Mucosa of descending colon (tissue), 3 donors: Measurements from ENCODE around the gene CNN2. TPM values are rescaled to one million over a fixed set of nuclear protein-coding genes. Genes with fewer than 3 reads are reported as not detected.
"Not testable (repeated sequence)": the region's sequence is repeated elsewhere in the genome, so short reads cannot be mapped to it uniquely, and the experiment has no call there.

Experiments used
- ATAC-seq: fragments of 200-7000 bp; cut with Tn5 transposase; one replicate; pipeline ENCODE4 v1.9.1; 2020; ENCODE audit warnings: mild to moderate bottlenecking, moderate library complexity
- DNase-seq, 3 donors: peaks; one replicate each; pipeline ENCODE4 v3.0.0-alpha.2; 2020
- H3K36me3 ChIP-seq: fragments of 200-600 bp; one replicate; pipeline ENCODE4 v1.8.0; 2021; ENCODE audit warnings: low read depth, mild to moderate bottlenecking
- H3K4me1 ChIP-seq: fragments of 200-600 bp; one replicate; pipeline ENCODE4 v1.8.0; 2021; ENCODE audit warnings: low read depth, mild to moderate bottlenecking
- H3K4me3 ChIP-seq: fragments of 200-600 bp; one replicate; pipeline ENCODE4 v1.8.0; 2021; ENCODE audit warnings: mild to moderate bottlenecking
- H3K9me3 ChIP-seq: fragments of 200-600 bp; one replicate; pipeline ENCODE4 v1.8.0; 2021; ENCODE audit warnings: mild to moderate bottlenecking
- intact Hi-C, 2 donors: fragments of 100-400 bp; cut with DNase I in 1 of 2; cut with micrococcal nuclease in 1 of 2; formaldehyde crosslinking; loops; one replicate each; pipeline versions ENCODE4 v1.11.0 to v1.11.1; 2022; cut with DNase I, micrococcal nuclease
- total RNA-seq, 3 donors: library from RNA; stranded (reverse); fragmentation: NEBNext Ultra II Directional in 2 of 3; extraction: Animal tissue kit (Norgen Biotek cat#: 25700) in 2 of 3; gene quantifications; one replicate each; pipeline versions ENCODE4 v1.2.1 to v1.2.4, GENCODE V29; 2021 to 2023
- TF ChIP-seq, protein P1 (sequence below): fragments of 200-600 bp; IDR thresholded peaks from one replicate; pipeline ENCODE4 v1.8.0; 2022; ENCODE audit warnings: antibody characterized with exemption, mild to moderate bottlenecking
- donor health status: DM: no; HTN: no; CAD: no; lungs with moderate emphysema.
- donor health status: DM: no; HTN: no; CAD: no.
- donor health status: DM: no; HTN: yes; CAD: no.

The CNN2 gene
- total RNA-seq, 3 donors from 2014 or later: 65.0 to 88.8 (median 84.7) TPM

DNA sequence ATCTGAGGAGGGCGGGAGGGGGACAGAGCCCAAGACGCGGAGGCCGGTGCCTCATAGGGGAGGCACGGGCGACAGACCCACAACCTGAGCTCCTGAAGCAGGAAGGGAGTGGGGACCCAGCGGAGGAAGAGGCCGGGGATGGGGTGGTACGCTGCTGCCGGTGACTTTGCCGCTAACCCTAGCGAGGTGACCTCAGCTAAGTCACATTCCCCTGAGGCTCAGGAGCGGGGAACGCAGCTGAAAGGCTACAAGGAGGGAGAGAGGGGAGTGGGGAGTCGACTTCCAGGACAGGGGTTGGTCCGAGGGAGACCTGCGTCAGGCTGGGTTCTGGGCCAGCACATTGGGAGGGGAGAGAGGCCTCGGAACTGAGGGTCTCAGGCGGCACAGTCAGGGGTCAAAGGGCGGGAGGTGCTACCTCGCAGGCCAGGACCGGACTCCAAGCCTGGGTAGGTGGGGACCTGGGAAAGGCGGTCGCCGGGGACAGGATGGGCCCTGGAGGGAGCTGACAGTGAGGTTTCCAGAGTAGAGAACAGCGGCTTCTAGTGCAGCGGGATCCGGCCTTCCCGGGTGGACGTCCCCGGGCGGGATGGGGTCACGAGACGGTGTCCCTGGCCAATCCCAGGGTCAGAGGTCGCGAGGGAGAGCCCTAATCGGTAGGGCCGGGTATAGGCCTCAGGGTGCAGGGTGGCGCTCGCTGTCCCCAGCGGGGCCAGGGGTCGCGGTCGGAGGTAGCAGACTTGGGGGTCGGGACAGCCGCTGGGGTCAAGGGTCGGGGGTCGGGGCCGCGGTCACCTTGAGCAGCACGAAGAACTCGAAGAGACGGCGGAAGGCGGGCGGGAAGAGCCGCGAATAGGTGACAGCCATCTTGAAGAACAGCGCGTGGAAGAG is 6.2 kb upstream of the CNN2 start:
- Histone ChIP-seq H3K9me3 (no peaks in the 10 kb centered on the region), H3K4me3 (peak overlapping the region; percentile 91), H3K4me1 (peaks cover 47% of the 10 kb centered on the region), H3K36me3 (no peaks in the 10 kb centered on the region)
- TF ChIP-seq, protein P1, sequence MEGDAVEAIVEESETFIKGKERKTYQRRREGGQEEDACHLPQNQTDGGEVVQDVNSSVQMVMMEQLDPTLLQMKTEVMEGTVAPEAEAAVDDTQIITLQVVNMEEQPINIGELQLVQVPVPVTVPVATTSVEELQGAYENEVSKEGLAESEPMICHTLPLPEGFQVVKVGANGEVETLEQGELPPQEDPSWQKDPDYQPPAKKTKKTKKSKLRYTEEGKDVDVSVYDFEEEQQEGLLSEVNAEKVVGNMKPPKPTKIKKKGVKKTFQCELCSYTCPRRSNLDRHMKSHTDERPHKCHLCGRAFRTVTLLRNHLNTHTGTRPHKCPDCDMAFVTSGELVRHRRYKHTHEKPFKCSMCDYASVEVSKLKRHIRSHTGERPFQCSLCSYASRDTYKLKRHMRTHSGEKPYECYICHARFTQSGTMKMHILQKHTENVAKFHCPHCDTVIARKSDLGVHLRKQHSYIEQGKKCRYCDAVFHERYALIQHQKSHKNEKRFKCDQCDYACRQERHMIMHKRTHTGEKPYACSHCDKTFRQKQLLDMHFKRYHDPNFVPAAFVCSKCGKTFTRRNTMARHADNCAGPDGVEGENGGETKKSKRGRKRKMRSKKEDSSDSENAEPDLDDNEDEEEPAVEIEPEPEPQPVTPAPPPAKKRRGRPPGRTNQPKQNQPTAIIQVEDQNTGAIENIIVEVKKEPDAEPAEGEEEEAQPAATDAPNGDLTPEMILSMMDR: no peak
- DNase-seq (peak; percentile 57 to 84 (median 71)), ATAC-seq (no peak)
- intact Hi-C loops: no loop called here

DNA sequence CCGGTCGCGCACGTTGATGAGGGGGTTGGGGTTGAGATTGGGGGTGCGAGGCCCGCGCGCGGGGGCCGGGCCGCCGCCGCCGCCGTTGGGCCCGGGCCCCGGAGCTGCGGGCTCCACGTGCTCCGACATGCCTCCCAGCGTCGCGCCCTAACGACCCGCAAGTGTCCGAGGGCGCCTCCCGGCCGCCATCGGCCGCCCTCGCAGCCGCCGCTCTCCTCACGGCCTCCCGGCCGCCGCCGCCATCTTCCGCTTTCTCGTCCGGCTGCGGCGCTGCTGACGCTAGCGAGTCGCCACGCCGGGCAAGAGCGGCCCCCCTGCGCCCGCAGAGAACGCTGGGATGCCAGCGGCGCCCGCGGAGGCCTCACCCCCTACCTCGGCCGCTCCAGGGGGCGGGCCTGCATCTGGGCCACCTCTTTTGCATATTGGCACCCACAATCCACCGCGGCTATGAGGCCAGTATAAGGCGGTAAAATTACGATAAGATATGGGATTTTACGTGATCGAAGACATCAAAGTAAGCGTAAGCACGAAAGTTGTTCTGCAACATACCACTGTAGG is 5.5 kb upstream of the CNN2 start, which contains the start of gene TMEM259:
TSS of gene TMEM259 (minus strand) at position 256 of the 558 bp plus-strand sequence. CDS start at position 129, 127 bp downstream.
- intact Hi-C loops: no loop called here
- H3K36me3 ChIP-seq: no peaks in the 10 kb centered on the region
- H3K4me1 ChIP-seq: peaks cover 47% of the 10 kb centered on the region
- ATAC-seq (peak; percentile 90), DNase-seq (peak; percentile 97 to 98 (median 98))
- no peaks in the 10 kb centered on the region for H3K9me3 ChIP-seq
- peak within 1 kb of the TSS; percentile 91 for H3K4me3 ChIP-seq
- TF ChIP-seq, protein P1: peak; percentile 8

DNA sequence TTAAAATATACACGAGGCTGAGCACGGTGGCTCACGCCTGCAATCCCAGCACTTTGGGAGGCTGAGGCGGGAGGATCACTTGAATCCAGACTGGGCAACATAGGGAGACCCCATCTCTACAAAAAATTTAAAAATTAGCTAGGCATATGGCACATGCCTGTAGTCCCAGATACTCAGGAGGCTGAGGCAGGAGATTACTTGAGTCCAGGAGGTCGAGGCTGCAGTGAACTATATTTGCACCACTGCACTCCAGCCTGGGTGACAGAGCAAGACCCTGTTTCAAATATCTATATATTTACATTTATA is 2.6 kb upstream of the CNN2 start:
- DNase-seq, H3K36me3 ChIP-seq, H3K9me3 ChIP-seq, intact Hi-C loops, ATAC-seq, H3K4me3 ChIP-seq: not testable (repeated sequence)
- H3K4me1 ChIP-seq: peaks cover 25% of the 10 kb centered on the region

DNA sequence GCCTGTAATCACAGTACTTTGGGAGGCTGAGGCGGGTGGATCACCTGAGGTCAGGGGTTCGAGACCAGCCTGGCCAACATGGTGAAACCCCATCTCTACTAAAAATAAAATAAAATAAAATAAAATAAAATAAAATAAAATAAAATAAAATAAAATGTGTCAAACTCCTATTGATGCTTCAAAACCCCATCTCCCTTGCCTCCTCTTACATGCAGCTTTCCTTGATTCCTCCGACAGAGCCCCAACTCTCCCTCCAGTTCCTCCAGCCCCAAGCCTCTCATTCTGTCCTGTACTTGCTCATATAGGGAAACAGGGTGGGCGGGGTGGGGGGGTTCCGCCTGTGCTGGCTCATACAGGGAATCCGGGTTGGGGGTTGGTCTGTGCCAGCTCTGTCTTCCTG is 1.3 kb upstream of the CNN2 start:
- H3K36me3 ChIP-seq, DNase-seq, H3K9me3 ChIP-seq, ATAC-seq, intact Hi-C loops, H3K4me3 ChIP-seq: not testable (repeated sequence)
- peaks cover 22% of the 10 kb centered on the region for H3K4me1 ChIP-seq

DNA sequence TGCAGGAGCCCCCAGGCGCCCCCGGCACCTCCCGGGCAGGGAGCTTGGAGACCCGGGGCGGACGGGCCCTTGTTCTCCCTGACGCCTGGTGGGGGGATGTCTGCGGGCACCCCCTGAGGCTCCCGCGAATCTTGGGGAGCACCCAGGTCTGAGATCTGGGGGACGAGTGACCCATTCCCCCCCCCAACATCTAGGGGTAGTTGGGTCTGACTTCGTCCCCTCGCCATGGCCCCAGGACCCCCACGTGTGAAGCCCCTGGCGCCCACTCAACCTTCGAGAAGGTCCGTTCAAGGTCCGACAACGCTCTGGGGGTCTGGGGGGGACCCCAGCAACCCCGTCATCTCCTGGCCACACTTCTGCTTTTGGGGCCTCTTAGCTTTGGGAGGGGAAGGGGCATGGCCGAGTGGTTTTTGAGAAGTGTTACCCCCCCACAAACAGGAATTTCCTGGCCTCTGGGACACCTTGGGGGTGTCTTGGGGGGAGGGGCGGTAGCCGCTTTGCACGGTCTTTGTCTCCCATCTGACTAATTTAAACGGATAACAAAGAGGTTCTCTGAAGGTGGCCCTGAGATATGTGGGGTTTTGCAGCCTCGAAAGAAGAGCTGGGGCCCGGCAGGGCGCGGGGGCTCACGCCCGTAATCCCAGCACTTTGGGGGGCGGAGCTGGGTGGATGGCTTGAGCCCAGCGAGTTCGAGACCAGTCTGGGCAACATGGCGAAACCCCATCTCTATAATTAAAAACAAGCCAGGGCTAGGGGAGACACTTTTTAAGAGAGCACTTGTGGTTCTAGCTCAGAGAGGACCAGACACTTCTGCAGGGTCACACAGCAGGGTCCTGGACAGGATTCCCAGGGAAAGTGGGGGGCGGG is 608 bp downstream of the CNN2 start:
- peak; percentile 2 for ATAC-seq
- Histone ChIP-seq H3K9me3 (no peaks in the 10 kb centered on the region), H3K36me3 (no peaks in the 10 kb centered on the region), H3K4me1 (peaks cover 25% of the 10 kb centered on the region), H3K4me3 (peak overlapping the region; percentile 81)
- DNase-seq: peak; percentile 65 to 70 (median 67)
- intact Hi-C loops: no loop called here
- TF ChIP-seq, protein P1: no peak

DNA sequence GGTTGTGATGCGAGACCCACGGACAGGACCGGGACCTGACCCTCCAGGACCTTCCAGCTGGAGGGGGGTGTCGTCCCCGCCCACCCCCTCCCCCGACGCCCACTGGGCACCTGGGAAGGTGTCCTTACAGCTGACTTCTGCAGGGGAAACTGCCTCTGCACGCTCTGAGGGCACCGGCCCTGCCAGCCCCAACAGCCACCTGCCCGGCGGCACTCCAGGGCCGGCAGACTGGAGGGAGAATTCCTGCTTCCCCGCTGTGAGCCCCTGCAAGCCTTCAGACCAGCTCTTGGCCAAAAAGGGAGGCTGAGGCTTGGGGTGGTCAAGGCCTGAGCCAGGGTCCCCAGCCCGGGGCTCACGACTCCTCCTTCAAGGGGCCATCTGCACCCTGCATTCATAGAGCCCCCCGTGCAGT is 1.2 kb downstream of the CNN2 start:
- DNase-seq (peak in 1 of 3 donors; percentile 64), ATAC-seq (peak; percentile 38)
- peaks cover 23% of the 10 kb centered on the region for H3K4me1 ChIP-seq
- no peaks in the 10 kb centered on the region for H3K36me3 ChIP-seq
- H3K4me3 ChIP-seq: peak overlapping the region; percentile 81
- TF ChIP-seq, protein P1: no peak
- no peaks in the 10 kb centered on the region for H3K9me3 ChIP-seq
- intact Hi-C loops: no loop called here
